T-helper 1 cell (primary cell): ENCODE results near the gene ST6GALNAC3.

Source experiments
- DNase-seq, 5 donors: peaks; one replicate each; pipeline ENCODE4 v3.0.0-alpha.2; 2012 to 2020

The ST6GALNAC3 gene

GRCh38 chr1:76146184-76146583 is 71.6 kb downstream of the ST6GALNAC3 start:
- no peak for DNase-seq

DNA sequence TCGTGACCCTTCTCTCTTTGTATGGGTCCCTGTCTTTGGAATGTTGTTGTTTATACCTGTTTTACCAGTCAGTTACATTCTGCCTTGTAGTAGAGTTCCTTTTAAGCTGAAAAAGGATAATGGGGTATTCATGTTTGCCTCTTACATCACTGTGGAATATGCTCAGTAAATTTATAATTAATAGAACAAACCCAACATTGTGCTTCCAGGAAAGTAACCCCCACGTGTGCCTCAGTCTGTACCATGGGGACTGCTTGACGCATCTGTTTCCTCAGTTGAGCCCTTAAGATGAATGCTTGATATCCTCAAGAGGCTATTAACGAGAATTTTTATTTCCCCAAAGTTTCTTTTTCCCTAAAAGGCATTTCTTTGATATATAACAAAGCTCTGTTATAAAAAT is 73.4 kb downstream of the ST6GALNAC3 start:
- DNase-seq = no peak

GRCh38 chr1:76148460-76148859 is 73.9 kb downstream of the ST6GALNAC3 start:
- no peak for DNase-seq

DNA sequence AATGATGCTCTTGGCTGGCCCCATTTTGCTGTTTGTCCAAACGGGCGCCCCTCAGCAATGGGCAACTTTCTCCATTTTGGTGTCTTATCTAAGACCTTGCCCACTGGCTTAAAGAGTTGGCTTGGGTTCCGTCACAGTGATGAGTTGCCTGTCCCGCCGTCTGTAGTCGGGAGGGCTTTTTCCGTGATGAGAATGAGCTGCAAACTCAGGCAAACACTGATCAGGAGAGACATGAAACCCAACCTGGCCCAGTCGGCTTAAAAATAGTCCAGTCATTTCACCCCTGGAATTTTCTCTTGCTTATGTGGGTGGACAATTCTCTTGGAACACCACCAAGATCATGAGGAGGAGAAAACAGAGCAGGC is 79.3 kb downstream of the ST6GALNAC3 start:
- DNase-seq = no peak

DNA sequence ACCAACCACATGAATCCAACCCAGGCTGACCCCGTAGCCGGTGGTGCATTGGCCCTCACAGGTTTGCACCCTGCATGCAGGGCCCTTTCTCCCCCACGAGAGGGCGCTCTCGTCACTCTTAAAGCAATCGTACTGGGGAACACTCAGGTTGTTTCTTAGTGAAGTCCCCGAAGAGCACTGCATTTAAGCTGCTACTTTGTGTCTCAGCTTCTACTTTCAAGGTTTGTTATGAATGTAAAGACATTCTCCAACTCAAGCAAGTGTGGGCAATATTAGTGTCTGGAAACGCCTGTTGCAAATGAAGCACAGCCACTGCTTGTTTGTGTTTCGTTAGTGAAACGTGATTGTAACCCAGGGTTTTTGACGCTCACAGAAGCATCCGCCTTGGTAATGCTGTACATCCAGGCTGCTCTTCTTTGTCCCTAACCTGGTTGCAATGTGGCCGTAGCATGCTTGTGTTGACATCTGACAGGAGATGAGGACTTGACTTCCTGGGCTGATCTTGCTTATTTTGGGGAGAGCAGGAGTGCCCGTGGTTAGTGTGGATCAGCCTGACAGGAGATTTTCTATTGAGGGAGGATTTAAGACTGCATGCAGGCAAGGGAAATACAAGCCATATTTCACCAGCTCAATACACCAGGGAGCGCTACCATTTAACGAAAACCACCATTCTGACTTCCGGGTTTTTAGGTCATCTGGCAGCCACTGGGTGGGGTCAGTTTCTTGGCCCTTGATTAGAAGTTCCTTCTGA is 79.8 kb downstream of the ST6GALNAC3 start:
- peak; percentile 56 to 80 (median 66) for DNase-seq

DNA sequence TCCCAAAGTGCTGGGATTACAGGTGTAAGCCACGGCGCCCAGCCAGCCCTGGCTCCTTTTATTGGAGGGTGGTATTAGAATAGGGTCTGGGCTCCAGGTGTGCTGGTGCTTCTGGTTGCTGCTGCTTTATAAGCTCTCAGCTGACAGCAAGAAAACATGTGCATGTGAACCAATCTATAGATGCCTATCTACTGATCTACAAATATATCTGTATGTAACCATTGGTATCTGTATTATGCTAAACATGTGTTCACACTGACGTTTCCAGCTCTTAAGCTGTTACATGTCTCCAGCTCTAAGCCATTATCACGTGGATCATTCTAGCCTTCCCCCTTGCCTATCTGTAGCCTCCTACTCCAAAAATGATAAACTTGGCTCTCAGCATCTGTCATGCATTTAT is 82.4 kb downstream of the ST6GALNAC3 start:
- no peak for DNase-seq

DNA sequence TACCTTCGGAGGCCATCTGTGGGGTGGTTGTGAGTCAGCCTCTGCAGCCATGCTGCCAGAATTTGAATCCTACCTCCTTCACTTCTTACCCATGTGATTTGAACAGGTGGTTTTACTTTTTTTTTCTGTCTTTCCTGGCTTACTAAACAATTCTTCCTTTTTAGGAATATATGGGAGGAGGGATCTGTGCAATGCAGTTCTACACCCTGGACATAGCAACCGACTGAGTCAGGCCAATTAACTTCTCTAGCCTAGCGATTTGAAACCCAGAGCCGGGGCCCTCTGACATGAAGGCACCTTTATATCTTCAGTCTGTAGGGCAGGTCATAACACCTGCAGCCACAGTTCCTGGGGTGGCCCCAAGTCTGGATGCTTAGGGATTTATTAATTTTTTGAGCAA is 83.6 kb downstream of the ST6GALNAC3 start:
- DNase-seq = no peak

DNA sequence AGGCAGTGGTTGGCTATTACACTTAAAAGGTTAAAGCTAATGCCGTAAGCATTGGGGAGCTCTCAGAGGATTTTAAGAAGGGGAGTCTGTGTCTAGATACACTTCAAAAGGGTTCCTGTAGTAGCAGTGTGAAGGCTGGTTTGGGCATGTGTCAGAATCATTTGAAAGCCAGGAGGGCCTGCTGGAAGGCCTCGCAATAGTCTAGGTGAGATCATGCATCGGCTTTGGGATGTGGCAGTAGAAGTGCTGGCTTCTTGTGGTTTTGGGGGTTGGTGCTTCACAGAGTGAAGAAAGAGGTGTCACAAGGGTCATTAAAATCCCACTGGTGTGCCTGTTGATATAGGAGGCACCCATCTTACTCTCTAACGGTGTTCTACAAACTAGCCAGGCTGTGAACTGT is 85.7 kb downstream of the ST6GALNAC3 start:
- no peak for DNase-seq

DNA sequence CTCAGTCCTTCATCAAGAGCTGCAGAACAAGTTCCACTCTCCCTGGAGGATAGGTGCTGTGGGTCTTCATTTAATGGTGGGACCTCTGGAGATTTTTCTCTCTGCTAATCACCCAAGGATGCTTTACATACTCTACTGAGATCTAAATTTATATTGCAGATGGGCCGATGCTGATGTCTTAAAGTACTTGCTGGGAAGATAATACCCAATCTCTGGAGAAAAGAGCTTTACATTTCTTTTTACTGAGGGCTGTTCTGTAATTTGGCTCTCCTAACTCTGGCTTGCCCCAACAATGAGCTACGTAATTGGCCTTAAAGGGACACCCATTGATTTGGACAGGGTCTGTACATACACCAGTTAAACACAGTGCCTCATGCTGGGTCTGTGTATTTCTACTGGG is 86.9 kb downstream of the ST6GALNAC3 start:
- no peak for DNase-seq

DNA sequence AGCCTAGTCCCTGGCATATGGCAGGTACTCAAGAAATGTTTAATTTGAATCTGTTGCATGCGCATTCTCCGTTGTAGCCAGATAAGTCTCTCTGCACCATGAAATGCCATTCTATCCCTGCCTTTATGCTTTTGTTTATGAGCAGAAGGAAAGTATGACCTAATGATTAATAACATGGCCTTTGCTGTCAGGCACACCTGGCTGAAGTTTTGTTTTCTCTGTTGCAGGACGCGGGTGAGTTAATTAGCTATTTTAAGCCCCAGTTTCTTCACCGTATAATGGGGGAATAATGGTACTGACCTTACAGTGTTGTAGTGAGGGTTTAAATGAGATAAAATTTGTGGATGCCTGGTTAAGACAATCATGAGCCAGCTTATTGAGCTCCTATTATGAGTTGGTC is 87.7 kb downstream of the ST6GALNAC3 start:
- DNase-seq = no peak

GRCh38 chr1:76164165-76164564 is 89.6 kb downstream of the ST6GALNAC3 start:
- no peak for DNase-seq

- no peak for DNase-seq
Observed at GRCh38 chr1:76170084-76170483, 95.5 kb downstream of the ST6GALNAC3 start.

GRCh38 chr1:76170513-76170912 is 96.0 kb downstream of the ST6GALNAC3 start:
- no peak for DNase-seq

DNA sequence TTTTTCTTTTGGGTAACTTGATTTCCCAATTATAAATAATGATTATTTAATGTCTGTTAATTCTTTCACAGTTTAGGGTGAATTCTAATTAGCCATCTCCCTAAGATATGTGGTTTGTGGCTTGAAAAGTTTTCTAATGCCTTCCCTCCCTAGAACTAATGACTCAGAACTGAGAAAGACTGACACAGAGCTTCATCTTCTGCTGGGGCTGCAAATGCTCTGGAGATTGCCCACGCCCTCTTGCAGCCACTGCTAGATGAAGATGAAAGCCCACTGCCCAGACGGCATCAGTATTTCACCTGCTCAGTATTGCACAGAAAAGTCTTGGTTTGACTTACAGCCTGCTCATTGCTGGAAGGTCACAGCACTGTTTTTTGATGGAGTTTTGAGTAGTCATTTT is 101.5 kb downstream of the ST6GALNAC3 start:
- DNase-seq = peak in 1 of 5 donors; percentile 23

- DNase-seq = no peak
Observed at GRCh38 chr1:76177615-76178014, 103.1 kb downstream of the ST6GALNAC3 start.

DNA sequence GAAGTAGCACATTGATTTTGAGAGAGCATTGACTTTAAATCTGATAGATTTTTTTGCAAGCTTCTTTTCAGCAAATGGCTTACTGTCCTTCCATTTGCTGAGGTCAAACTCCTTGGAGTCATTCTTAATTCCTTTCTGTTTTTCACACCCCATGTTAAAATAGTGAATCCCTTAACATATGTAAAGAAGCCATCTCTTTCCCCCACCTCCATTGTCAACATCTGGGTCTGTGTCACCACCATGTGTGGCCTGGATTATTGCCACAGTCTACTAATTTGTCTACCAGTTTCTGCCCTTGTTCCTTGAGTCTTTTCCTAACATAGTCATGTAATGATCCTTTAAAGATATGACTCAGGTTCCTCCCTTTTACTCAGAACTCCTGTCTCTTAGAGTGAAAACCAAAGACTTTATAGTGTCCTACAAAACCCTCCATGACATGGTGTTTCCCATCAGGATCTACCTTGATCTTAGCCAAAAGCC is 104.7 kb downstream of the ST6GALNAC3 start:
- no peak for DNase-seq

DNA sequence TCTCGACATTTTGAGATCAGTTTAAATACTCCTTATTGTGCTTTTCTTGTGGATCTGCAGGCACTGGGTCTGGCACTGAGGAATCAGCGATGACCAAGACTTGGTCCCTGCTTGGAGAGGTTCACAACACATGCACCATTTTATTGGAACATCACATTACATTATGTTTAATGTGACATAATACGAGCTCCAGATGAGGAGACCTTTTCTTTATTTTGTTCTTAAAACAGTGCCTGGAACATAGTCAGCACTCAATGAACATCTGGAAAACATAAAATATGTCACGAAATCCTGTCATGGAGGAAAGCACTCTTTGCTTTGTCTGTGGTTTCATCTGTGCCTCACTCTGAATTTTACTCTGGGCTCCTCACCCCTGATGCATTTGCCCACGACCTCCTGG is 110.7 kb downstream of the ST6GALNAC3 start:
- no peak for DNase-seq

DNA sequence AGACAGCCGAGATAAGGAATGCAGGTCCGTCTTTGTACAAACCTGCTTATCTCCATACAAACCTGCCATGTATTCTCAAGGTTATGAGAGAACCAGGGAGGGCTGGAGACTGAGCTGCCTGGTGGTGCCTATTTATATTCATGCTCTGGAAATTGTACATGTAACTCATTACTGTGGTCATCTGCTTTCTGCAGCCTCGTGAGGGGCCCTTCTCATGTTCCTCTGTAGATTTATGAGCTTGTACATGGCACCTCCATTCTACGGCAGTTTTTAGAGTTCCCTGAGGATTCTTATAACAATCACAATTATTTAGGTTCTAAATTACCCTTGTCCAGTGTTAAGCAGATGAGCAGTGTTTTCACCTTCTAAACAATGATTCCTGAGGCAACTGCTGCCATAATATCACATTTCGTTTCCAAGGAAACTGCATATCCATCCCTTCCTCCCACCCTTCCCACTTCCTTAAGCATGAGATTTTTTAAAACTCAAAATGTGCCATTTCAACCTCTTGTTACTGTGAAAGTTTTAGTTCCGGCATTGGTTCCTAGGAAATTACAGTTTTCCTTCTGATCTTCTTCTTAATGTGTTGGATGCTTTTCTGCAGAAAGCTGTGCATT is 112.1 kb downstream of the ST6GALNAC3 start:
- DNase-seq = no peak

DNA sequence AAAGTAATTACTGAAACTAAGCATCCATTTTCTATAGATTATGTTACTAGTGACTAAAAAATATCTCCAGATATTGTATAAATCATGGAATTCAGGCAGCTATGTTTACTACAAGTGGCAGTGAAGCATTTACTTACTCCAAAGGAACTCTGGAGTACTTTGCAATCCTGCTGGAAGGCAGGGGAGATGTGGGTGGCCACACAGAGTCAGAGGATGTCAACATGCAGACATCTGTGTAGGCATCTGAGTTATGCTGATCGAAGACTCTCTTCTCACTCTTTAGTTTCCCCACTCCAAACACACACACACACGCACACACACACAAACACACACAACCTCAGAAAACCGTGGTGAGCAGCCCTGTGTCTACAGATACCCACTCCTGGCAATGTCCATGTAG is 112.9 kb downstream of the ST6GALNAC3 start:
- no peak for DNase-seq

- no peak for DNase-seq
Observed at GRCh38 chr1:76189310-76189709, 114.8 kb downstream of the ST6GALNAC3 start.

DNA sequence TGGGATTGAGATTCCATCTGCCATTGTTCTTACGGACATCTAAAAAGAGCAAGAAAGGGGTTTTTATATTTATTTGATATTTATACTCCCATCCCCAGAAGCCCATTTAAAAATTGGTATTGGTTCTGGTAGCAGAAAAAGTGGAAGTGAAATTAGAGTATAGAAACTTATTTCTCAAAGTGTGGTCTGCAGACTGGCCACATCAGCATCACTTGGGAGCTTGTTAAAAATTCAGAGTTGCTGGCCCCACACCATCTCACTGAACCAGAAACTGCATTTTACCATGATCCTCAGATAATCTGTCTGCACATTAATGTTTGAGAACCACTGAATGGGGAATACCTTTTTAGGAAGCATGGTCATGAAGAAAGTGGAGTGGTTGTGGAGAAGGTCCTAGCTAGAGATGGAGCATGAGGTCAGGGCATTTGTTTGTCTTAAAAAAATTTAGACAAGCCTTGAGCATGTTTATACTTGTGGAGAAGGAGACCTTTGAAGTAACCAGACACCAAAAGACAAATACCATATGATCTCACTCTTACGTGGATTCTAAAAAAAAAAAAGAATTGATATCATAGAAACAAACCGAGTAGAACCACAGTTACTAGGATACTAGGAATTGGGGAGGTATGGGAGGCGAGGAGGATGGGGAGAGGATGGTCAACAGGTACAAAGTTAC is 116.3 kb downstream of the ST6GALNAC3 start:
- no peak for DNase-seq

- no peak for DNase-seq
Observed at GRCh38 chr1:76191561-76191960, 117.0 kb downstream of the ST6GALNAC3 start.

GRCh38 chr1:76198452-76198851 is 123.9 kb downstream of the ST6GALNAC3 start:
- DNase-seq = no peak

DNA sequence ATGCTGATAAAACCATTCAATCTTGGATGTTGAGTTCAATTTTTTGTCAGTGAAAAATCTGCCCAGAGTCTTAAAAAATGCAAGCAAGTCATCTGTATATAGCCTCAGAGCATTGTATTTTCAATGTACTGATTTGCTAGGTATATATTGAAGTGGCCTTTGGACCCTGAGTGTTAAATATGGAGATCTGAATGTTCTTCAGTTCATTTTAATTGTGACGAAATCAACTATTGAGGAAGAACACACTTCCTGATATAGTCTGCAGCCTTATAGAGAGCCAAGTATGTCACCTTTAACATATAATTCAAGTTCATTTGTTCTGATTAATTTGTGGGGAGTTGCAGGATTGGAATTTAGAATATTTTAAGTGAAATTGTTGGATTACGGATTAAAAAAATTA is 128.1 kb downstream of the ST6GALNAC3 start:
- no peak for DNase-seq
